Fibroblast of lung (primary cell): ENCODE measurements around the gene DPH7.

ENCODE experiments used
- EZH2 ChIP-seq: IDR thresholded peaks from 2 replicates; pipeline ENCODE4 v1.5.1; 2012; ENCODE audit warnings: low read length, control low read depth, mild to moderate bottlenecking; ENCODE audit errors: missing control alignments
- TF ChIP-seq, protein P1 (sequence below), 2 donors: IDR thresholded peaks in 1 of 2; conservative IDR thresholded peaks in 1 of 2; 1 replicate in 1 of 2; 2 replicates in 1 of 2; pipeline ENCODE4 v1.5.1; 2011 to 2012; ENCODE audit warnings: low read length in 2 of 2, control low read depth in 1 of 2, inconsistent platforms in 1 of 2, low read depth in 1 of 2, mild to moderate bottlenecking in 1 of 2

DNA sequence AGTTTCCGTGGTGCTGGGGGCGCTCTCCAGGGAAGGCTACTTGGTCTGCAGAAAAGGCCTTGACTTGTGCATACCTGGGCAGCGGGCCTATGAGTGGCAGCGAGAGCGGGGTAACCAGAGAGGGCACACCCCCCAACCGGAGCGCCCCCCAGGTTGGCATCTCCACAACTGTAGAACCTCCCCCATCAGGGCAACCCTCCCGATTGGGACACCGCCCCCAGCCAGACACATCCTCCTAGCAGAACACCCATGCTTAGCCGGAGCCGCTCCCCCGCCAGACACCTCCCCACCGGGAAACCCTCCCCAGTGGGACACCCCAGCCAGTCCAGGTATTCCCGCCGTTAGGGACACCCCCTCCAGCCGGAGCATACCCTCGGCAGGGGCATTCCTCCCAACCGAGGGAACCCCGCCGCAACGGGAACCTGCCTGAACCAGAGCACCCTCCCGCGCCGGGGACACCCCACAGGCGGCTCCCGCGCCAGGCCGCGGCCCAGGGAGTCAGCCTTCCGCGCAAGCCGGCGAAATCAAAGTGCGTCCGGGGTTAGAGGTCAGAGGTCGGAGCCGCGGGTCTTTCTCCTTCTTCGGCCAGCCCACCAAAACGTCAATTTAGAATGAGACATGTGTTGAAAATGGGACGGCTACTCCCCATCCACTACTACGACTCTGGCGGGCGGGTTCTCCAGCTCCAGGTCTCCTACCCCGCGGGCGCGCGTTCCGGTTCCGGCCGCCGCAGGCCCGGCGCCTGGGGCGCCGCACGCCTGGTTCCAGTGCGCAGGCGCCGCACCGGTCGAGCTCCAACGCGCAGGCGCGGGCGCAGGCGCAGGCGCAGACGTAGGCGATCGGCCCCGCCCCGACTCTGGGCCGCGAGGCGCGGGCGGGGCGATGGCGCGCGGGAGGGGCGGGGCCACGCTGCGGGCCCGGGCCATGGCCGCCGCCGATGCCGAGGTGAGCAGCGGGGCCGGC, 39.7 kb upstream of the DPH7 start, which contains the start of gene EHMT1:
- TF ChIP-seq, protein P1, sequence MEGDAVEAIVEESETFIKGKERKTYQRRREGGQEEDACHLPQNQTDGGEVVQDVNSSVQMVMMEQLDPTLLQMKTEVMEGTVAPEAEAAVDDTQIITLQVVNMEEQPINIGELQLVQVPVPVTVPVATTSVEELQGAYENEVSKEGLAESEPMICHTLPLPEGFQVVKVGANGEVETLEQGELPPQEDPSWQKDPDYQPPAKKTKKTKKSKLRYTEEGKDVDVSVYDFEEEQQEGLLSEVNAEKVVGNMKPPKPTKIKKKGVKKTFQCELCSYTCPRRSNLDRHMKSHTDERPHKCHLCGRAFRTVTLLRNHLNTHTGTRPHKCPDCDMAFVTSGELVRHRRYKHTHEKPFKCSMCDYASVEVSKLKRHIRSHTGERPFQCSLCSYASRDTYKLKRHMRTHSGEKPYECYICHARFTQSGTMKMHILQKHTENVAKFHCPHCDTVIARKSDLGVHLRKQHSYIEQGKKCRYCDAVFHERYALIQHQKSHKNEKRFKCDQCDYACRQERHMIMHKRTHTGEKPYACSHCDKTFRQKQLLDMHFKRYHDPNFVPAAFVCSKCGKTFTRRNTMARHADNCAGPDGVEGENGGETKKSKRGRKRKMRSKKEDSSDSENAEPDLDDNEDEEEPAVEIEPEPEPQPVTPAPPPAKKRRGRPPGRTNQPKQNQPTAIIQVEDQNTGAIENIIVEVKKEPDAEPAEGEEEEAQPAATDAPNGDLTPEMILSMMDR (conservative IDR thresholded peaks at IDR 0.05 in 1 of 2, IDR thresholded peaks at IDR 0.05 in 1 of 2; ENCODE audit: low read depth in 1 of 2, low read length in 2 of 2) = peak in 1 of 2 donors; percentile 5
- TF ChIP-seq EZH2 = no peak
